ENCODE measurements around the gene PQBP1.

Gene PQBP1

DNA sequence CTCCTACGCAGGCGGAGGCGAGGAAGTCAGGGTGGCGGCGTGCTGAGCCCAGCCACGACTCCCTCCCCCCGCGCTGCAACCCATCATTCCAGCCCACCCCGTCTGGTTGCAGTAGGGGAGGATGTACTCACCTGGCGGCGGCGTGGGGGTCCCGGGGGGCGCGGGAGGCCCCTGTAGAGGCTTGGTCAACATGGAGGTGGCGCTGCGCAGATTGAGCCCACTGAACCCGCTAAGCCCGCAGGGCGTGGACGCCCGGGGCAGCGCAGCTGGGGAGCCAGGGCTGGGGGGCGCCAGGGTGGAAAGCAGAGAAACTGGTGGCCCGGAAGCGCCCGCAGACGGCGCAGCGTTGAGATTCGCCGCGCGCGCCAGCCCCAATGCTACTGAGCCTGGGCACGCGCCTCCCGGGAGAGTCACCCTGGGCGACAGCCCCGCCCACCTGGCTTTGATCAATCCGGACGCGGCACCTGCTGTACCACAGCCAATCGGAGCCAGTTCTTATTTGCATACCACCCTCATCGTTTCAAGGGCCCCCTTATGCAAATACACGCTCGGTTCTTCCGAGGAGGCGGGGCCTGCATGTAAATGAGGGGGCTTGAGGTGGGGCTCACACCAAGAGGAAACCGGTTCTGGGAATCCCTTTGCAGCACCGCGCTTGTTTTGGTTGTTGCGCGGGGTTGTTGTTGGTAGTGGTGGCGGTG, 21.1 kb downstream of the PQBP1 start, which contains the start of gene PIM2 (continued):
- TF ChIP-seq, protein P1, sequence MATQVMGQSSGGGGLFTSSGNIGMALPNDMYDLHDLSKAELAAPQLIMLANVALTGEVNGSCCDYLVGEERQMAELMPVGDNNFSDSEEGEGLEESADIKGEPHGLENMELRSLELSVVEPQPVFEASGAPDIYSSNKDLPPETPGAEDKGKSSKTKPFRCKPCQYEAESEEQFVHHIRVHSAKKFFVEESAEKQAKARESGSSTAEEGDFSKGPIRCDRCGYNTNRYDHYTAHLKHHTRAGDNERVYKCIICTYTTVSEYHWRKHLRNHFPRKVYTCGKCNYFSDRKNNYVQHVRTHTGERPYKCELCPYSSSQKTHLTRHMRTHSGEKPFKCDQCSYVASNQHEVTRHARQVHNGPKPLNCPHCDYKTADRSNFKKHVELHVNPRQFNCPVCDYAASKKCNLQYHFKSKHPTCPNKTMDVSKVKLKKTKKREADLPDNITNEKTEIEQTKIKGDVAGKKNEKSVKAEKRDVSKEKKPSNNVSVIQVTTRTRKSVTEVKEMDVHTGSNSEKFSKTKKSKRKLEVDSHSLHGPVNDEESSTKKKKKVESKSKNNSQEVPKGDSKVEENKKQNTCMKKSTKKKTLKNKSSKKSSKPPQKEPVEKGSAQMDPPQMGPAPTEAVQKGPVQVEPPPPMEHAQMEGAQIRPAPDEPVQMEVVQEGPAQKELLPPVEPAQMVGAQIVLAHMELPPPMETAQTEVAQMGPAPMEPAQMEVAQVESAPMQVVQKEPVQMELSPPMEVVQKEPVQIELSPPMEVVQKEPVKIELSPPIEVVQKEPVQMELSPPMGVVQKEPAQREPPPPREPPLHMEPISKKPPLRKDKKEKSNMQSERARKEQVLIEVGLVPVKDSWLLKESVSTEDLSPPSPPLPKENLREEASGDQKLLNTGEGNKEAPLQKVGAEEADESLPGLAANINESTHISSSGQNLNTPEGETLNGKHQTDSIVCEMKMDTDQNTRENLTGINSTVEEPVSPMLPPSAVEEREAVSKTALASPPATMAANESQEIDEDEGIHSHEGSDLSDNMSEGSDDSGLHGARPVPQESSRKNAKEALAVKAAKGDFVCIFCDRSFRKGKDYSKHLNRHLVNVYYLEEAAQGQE (tag by site-specific recombination; IDR thresholded peaks at IDR 0.05) = 0 out of 2 replicates have a peak, but pooled peaks have one; percentile 23
- TF ChIP-seq ZNF501 (tag by site-specific recombination; IDR thresholded peaks at IDR 0.05) (0 out of 2 replicates have a peak, but pooled peaks have one; percentile 67), TCF7L2 (IDR thresholded peaks at IDR 0.05; ENCODE audit: borderline replicate concordance, low read depth, low read length) (no peak), ZNF514 (tag by site-specific recombination; IDR thresholded peaks at IDR 0.05) (no peak), ZFP69B (tag by site-specific recombination; IDR thresholded peaks at IDR 0.05) (no peak), ZNF335 (tag by site-specific recombination; conservative IDR thresholded peaks at IDR 0.05) (peak; percentile 40; the same call in 1 of the 2 replicates), AEBP2 (tag by site-specific recombination; IDR thresholded peaks at IDR 0.05; ENCODE audit: borderline replicate concordance) (no peak), ZNF174 (tag by site-specific recombination; IDR thresholded peaks at IDR 0.05) (no peak), GLIS2 (tag by site-specific recombination; IDR thresholded peaks at IDR 0.05) (peak; percentile 96), ZNF776 (tag by site-specific recombination; IDR thresholded peaks at IDR 0.05; ENCODE audit: borderline replicate concordance) (no peak), ZNF549 (tag by site-specific recombination; IDR thresholded peaks at IDR 0.05) (no peak), ZNF624 (tag by site-specific recombination; IDR thresholded peaks at IDR 0.05) (no peak), ZNF394 (tag by site-specific recombination; IDR thresholded peaks at IDR 0.05; ENCODE audit: borderline replicate concordance) (no peak), SALL2 (tag by site-specific recombination; IDR thresholded peaks at IDR 0.05; ENCODE audit: borderline replicate concordance) (no peak), ZNF426 (tag by site-specific recombination; IDR thresholded peaks at IDR 0.05) (no peak), ZBTB48 (tag by site-specific recombination; IDR thresholded peaks at IDR 0.05) (no peak), HOXD13 (CRISPR knock-in tag; IDR thresholded peaks at IDR 0.05; ENCODE audit: borderline replicate concordance) (no peak), HIC1 (tag by site-specific recombination; IDR thresholded peaks at IDR 0.05) (0 out of 2 replicates have a peak, but pooled peaks have one; percentile 27), SCRT2 (tag by site-specific recombination; IDR thresholded peaks at IDR 0.05) (no peak), GLIS1 (tag by site-specific recombination; IDR thresholded peaks at IDR 0.05) (peak; percentile 88), YY1 (tag by site-specific recombination; IDR thresholded peaks at IDR 0.05) (no peak), PBX3 (CRISPR knock-in tag; IDR thresholded peaks at IDR 0.05) (0 out of 2 replicates have a peak, but pooled peaks have one; percentile 38), OSR2 (tag by site-specific recombination; IDR thresholded peaks at IDR 0.05) (peak; percentile 64), ZNF654 (tag by site-specific recombination; IDR thresholded peaks at IDR 0.05; ENCODE audit: low read depth) (no peak), ZNF112 (tag by site-specific recombination; IDR thresholded peaks at IDR 0.05) (no peak)
- TF ChIP-seq, protein P2, sequence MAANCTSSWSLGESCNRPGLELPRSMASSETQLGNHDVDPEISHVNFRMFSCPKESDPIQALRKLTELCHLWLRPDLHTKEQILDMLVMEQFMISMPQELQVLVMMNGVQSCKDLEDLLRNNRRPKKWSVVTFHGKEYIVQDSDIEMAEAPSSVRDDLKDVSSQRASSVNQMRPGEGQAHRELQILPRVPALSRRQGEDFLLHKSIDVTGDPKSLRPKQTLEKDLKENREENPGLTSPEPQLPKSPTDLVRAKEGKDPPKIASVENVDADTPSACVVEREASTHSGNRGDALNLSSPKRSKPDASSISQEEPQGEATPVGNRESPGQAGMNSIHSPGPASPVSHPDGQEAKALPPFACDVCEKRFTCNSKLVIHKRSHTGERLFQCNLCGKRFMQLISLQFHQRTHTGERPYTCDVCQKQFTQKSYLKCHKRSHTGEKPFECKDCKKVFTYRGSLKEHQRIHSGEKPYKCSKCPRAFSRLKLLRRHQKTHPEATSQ (tag by site-specific recombination; IDR thresholded peaks at IDR 0.05) = no peak
- TF ChIP-seq, protein P3, sequence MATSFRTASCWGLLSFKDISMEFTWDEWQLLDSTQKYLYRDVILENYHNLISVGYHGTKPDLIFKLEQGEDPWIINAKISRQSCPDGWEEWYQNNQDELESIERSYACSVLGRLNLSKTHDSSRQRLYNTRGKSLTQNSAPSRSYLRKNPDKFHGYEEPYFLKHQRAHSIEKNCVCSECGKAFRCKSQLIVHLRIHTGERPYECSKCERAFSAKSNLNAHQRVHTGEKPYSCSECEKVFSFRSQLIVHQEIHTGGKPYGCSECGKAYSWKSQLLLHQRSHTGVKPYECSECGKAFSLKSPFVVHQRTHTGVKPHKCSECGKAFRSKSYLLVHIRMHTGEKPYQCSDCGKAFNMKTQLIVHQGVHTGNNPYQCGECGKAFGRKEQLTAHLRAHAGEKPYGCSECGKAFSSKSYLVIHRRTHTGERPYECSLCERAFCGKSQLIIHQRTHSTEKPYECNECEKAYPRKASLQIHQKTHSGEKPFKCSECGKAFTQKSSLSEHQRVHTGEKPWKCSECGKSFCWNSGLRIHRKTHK (tag by site-specific recombination; IDR thresholded peaks at IDR 0.05) = no peak
